GM18907 (cell line): Measurements from ENCODE around the gene TMEM39A.

Experiments
- ATAC-seq: cut with Tn5 transposase; IDR thresholded peaks from one replicate; pipeline ENCODE4 v1.9.1; 2021; ENCODE audit warnings: mild to moderate bottlenecking, moderate library complexity; ENCODE audit not compliant: unreplicated experiment

The TMEM39A gene

GRCh38 chr3:119401503-119402440 is 61.6 kb downstream of the TMEM39A start:
- peak; percentile 75 for ATAC-seq

- ATAC-seq: peak; percentile 49
Observed at GRCh38 chr3:119401069-119401468, 62.3 kb downstream of the TMEM39A start.

GRCh38 chr3:119400466-119400865 is 62.9 kb downstream of the TMEM39A start:
- ATAC-seq: no peak

- no peak for ATAC-seq
Observed at GRCh38 chr3:119396870-119397269, 66.5 kb downstream of the TMEM39A start.

GRCh38 chr3:119395923-119396358 is 67.5 kb downstream of the TMEM39A start:
- ATAC-seq: peak; percentile 71

GRCh38 chr3:119388577-119388976 is 74.8 kb downstream of the TMEM39A start:
- ATAC-seq: no peak

- ATAC-seq: no peak
Observed at GRCh38 chr3:119382134-119382533, 81.3 kb downstream of the TMEM39A start.

- ATAC-seq: no peak
Observed at GRCh38 chr3:119380697-119381096, 82.7 kb downstream of the TMEM39A start.
